Esophagus muscularis mucosa (tissue), 4 donors: ENCODE results near the gene TXLNB. TPM values are rescaled to one million over a fixed set of nuclear protein-coding genes. Genes with fewer than 3 reads are reported as not detected.
"Not testable (repeated sequence)": the region's sequence is repeated elsewhere in the genome, so short reads cannot be mapped to it uniquely, and the experiment has no call there.

Experiments
- DNase-seq: peaks from one replicate; pipeline ENCODE4 v3.0.0-alpha.2; 2017; ENCODE audit errors: extremely low spot score
- H3K27ac ChIP-seq, 4 donors: fragments of 200-600 bp; sonication (generic); replicated peaks in 1 of 4; 1 replicate in 3 of 4; 2 replicates in 1 of 4; pipeline ENCODE4 v1.5.1; 2016 to 2019; ENCODE audit warnings: mild to moderate bottlenecking in 1 of 4
- H3K27me3 ChIP-seq, 4 donors: fragments of 200-600 bp; sonication (generic); one replicate each; pipeline versions ENCODE4 v1.5.1 to v1.6.0; 2016 to 2019
- H3K36me3 ChIP-seq, 4 donors: fragments of 200-600 bp; sonication (generic); one replicate each; pipeline ENCODE4 v1.5.1; 2016 to 2019
- H3K4me1 ChIP-seq, 4 donors: fragments of 200-600 bp; sonication (generic); one replicate each; pipeline ENCODE4 v1.5.1; 2016 to 2019
- H3K4me3 ChIP-seq, 4 donors: fragments of 200-600 bp; sonication (generic); 1 replicate in 2 of 4; 2 replicates in 2 of 4; pipeline ENCODE4 v1.5.1; 2016 to 2019; ENCODE audit warnings: mild to moderate bottlenecking in 4 of 4, moderate library complexity in 1 of 4
- H3K9me3 ChIP-seq, 4 donors: fragments of 200-600 bp; sonication (generic); 1 replicate in 3 of 4; 2 replicates in 1 of 4; pipeline ENCODE4 v1.5.1; 2016 to 2019
- EP300 ChIP-seq: sonication (generic); formaldehyde crosslinking; IDR thresholded peaks from one replicate; pipeline ENCODE4 v1.6.1; 2017; ENCODE audit warnings: antibody characterized with exemption
- POLR2A ChIP-seq: fragments of 450-650 bp; IDR thresholded peaks from one replicate; pipeline ENCODE4 v1.6.1; 2017; ENCODE audit warnings: antibody characterized with exemption, moderate library complexity, mild to moderate bottlenecking, low read depth
- POLR2AphosphoS5 ChIP-seq, 2 donors: sonication (generic); formaldehyde crosslinking; IDR thresholded peaks; one replicate each; pipeline ENCODE4 v1.6.1; 2017; ENCODE audit warnings: antibody characterized with exemption in 2 of 2
- WGBS: methylation state at CpG from one replicate; pipeline ENCODE4 v1.1.5; 2018; 5-methylcytosine and 5-hydroxymethylcytosine counted together
- intact Hi-C: fragments of 100-400 bp; cut with DNase I; formaldehyde crosslinking; loops from one replicate; pipeline ENCODE4 v1.15.1; 2023
- total RNA-seq, 4 donors: library from RNA; depleted of rRNA; stranded (reverse); fragments of >200 nt; gene quantifications; one replicate each; pipeline versions ENCODE4 v1.1.0 to v1.2.1, GENCODE V29; 2016
- TF ChIP-seq, protein P1 (sequence below), 3 experiments: fragments of 200-600 bp in 2 of 3; fragments of 450-650 bp in 1 of 3; sonication (generic) in 2 of 3; IDR thresholded peaks; one replicate each; pipeline ENCODE4 v1.5.1; 2017 to 2019; ENCODE audit warnings: antibody characterized with exemption in 3 of 3, mild to moderate bottlenecking in 2 of 3, moderate library complexity in 1 of 3

TXLNB gene
- total RNA-seq, 4 donors from 2014 or later = 2.1 to 5.7 (median 2.9) TPM

GRCh38 chr6:139303185-139303584, 11.4 kb upstream of the TXLNB start:
- Histone ChIP-seq H3K9me3 (no peaks in the 10 kb centered on the region), H3K36me3 (no peaks in the 10 kb centered on the region), H3K4me3 (no peak overlapping the region), H3K27me3 (no peaks in the 10 kb centered on the region), H3K27ac (no peak overlapping the region), H3K4me1 (no peaks in the 10 kb centered on the region)
- TF ChIP-seq EP300 (no peak), POLR2A (no peak), POLR2AphosphoS5 (IDR thresholded peaks at IDR 0.05) (no peak)
- TF ChIP-seq, protein P1, sequence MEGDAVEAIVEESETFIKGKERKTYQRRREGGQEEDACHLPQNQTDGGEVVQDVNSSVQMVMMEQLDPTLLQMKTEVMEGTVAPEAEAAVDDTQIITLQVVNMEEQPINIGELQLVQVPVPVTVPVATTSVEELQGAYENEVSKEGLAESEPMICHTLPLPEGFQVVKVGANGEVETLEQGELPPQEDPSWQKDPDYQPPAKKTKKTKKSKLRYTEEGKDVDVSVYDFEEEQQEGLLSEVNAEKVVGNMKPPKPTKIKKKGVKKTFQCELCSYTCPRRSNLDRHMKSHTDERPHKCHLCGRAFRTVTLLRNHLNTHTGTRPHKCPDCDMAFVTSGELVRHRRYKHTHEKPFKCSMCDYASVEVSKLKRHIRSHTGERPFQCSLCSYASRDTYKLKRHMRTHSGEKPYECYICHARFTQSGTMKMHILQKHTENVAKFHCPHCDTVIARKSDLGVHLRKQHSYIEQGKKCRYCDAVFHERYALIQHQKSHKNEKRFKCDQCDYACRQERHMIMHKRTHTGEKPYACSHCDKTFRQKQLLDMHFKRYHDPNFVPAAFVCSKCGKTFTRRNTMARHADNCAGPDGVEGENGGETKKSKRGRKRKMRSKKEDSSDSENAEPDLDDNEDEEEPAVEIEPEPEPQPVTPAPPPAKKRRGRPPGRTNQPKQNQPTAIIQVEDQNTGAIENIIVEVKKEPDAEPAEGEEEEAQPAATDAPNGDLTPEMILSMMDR (IDR thresholded peaks at IDR 0.05) = no peak
- no peak for DNase-seq
- intact Hi-C loops = no loop called here
- WGBS = 95% methylated on average over 2 of the region's 2 CpGs

GRCh38 chr6:139297921-139298320, 6.1 kb upstream of the TXLNB start:
- intact Hi-C loops = loop anchor here (5.0 kb wide), 1 partner anchor 39 kb away; no protein-coding TSS in a partner anchor
- no peak for DNase-seq
- H3K27me3 ChIP-seq = no peaks in the 10 kb centered on the region
- no peak overlapping the region for H3K27ac ChIP-seq
- TF ChIP-seq POLR2A (no peak), POLR2AphosphoS5 (IDR thresholded peaks at IDR 0.05) (no peak), EP300 (no peak)
- TF ChIP-seq, protein P1 (IDR thresholded peaks at IDR 0.05) = no peak
- no peak overlapping the region for H3K4me3 ChIP-seq
- peaks cover 0 to under 1% (median under 1%) of the 10 kb centered on the region in 4 donors for H3K4me1 ChIP-seq
- no peaks in the 10 kb centered on the region for H3K9me3 ChIP-seq
- H3K36me3 ChIP-seq = no peaks in the 10 kb centered on the region

GRCh38 chr6:139296927-139297326, 5.1 kb upstream of the TXLNB start:
- no peak for DNase-seq
- Histone ChIP-seq H3K9me3 (no peaks in the 10 kb centered on the region), H3K4me1 (peaks cover 10 to 11% (median 10%) of the 10 kb centered on the region in 4 donors), H3K4me3 (no peak overlapping the region), H3K36me3 (no peaks in the 10 kb centered on the region), H3K27ac (no peak overlapping the region), H3K27me3 (no peaks in the 10 kb centered on the region)
- intact Hi-C loops = loop anchor here (5.0 kb wide), 1 partner anchor 40 kb away; no protein-coding TSS in a partner anchor
- no peak for TF ChIP-seq POLR2A
- no peak for TF ChIP-seq POLR2AphosphoS5 (IDR thresholded peaks at IDR 0.05)
- TF ChIP-seq EP300 = no peak
- TF ChIP-seq, protein P1 (IDR thresholded peaks at IDR 0.05) = no peak
- 70% methylated on average over 1 of the region's 1 CpG for WGBS

DNA sequence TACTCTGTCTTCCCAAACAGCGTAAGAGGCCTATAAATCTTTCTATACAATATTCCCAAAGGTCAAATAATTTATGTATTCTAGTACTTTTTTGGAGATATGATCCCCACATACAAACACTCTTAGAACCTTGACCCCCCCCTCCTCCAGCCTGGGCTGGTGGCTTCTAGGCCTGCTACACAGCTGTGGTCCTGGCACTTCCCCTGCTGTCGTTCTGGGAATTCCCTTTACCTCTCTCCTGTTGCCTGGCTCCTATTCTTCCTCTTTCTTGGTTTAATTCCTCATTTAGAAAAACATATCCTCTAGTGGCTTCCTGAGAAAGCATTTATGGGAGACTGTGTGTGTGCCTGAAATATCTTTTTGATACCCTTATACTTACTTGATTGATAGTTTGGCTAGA, 4.1 kb upstream of the TXLNB start:
- Histone ChIP-seq H3K36me3 (no peaks in the 10 kb centered on the region), H3K4me3 (no peak overlapping the region), H3K4me1 (peaks cover 15 to 21% (median 20%) of the 10 kb centered on the region in 4 donors), H3K9me3 (no peaks in the 10 kb centered on the region), H3K27ac (no peak overlapping the region), H3K27me3 (no peaks in the 10 kb centered on the region)
- TF ChIP-seq, protein P1 (IDR thresholded peaks at IDR 0.05) = no peak
- TF ChIP-seq POLR2AphosphoS5 (IDR thresholded peaks at IDR 0.05) = no peak
- no peak for TF ChIP-seq EP300
- TF ChIP-seq POLR2A = no peak
- 77% methylated on average over 2 of the region's 2 CpGs for WGBS
- intact Hi-C loops = loop anchor here (5.0 kb wide), 1 partner anchor 41 kb away; no protein-coding TSS in a partner anchor
- no peak for DNase-seq

GRCh38 chr6:139294090-139294489, 2.3 kb upstream of the TXLNB start:
- peaks cover 23 to 37% (median 32%) of the 10 kb centered on the region in 4 donors for H3K4me1 ChIP-seq
- no peak overlapping the region for H3K4me3 ChIP-seq
- no peaks in the 10 kb centered on the region for H3K9me3 ChIP-seq
- H3K36me3 ChIP-seq = no peaks in the 10 kb centered on the region
- H3K27ac ChIP-seq = no peak overlapping the region
- H3K27me3 ChIP-seq = no peaks in the 10 kb centered on the region
- intact Hi-C loops = no loop called here
- no peak for TF ChIP-seq EP300
- no peak for TF ChIP-seq POLR2AphosphoS5 (IDR thresholded peaks at IDR 0.05)
- TF ChIP-seq, protein P1 (IDR thresholded peaks at IDR 0.05) = no peak
- no peak for TF ChIP-seq POLR2A
- WGBS = 85% methylated on average over 2 of the region's 2 CpGs
- DNase-seq = no peak

DNA sequence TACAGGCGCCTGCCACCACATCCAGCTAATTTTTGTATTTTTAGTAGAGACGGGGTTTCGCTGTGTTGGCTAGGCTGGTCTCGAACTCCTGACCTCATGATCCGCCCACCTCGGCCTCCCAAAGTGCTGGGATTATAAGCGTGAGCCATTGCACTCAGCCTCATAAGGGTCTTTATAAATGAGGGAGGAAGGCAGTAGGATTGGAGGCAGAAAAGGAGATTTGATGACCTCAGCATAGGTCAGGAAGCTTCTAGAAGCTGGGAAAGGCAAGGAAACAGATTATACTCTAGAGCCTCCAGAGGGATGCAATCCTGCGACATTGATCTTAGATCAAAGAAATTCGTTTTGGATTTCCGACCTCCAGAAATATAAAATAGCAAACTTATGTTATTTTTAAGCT, 1.4 kb upstream of the TXLNB start:
- intact Hi-C loops, H3K9me3 ChIP-seq, H3K27me3 ChIP-seq, DNase-seq, H3K36me3 ChIP-seq, H3K4me3 ChIP-seq: not testable (repeated sequence)
- Histone ChIP-seq H3K27ac (peak overlapping the region in 1 of 4 donors; percentile 86), H3K4me1 (peaks cover 25 to 37% (median 32%) of the 10 kb centered on the region in 4 donors)
- WGBS = 95% methylated on average over 10 of the region's 10 CpGs
